GM18867 (cell line): ENCODE data around the gene RARA.

Experiments used
- ATAC-seq: cut with Tn5 transposase; IDR thresholded peaks from one replicate; pipeline ENCODE4 v1.9.1; 2021; ENCODE audit warnings: mild to moderate bottlenecking, moderate library complexity; ENCODE audit not compliant: unreplicated experiment

Gene RARA

GRCh38 chr17:40344421-40345160 lies 35.6 kb downstream of the RARA start:
- no peak for ATAC-seq

DNA sequence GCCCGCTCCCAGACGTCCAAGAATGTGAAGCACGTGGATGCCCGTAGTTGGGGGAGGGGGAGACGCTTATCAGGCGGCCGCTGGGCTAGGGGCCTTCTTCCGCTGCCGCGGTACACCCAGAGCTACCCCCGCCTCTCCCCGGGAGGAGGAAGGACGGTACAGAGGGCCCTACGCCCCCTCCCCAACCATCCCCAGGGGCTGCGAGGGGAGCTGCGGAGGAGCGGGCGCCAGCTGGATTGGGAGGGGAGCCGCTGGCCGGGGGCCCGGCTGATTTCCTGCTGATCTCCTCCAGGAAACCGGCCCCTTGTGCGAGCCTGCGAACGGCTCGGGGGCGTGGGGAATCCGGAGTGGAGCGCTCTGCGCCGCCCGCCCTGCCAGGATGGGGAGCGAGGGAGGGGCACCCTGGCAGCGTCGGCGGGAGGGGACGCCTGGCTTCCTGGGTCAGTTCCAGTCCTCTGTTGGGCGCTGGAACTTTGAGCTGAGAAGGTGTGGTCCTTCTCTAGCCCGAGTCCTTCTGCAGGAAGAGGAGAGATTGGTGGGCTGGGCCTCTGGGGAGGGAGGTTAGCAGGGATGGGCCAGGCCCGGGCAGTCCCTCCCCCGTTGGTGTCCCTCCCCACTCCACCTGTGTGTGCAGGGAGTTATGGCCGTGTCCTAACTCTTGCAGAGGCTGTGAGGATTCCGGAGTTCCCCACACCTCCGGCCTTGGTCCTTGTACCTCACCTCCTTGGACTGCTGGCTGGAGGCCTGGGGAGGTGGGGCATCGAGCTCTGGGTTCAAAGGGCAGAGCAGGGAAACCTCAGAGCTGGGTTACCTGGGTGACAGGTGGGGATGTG lies 36.4 kb downstream of the RARA start:
- ATAC-seq, result no peak

DNA sequence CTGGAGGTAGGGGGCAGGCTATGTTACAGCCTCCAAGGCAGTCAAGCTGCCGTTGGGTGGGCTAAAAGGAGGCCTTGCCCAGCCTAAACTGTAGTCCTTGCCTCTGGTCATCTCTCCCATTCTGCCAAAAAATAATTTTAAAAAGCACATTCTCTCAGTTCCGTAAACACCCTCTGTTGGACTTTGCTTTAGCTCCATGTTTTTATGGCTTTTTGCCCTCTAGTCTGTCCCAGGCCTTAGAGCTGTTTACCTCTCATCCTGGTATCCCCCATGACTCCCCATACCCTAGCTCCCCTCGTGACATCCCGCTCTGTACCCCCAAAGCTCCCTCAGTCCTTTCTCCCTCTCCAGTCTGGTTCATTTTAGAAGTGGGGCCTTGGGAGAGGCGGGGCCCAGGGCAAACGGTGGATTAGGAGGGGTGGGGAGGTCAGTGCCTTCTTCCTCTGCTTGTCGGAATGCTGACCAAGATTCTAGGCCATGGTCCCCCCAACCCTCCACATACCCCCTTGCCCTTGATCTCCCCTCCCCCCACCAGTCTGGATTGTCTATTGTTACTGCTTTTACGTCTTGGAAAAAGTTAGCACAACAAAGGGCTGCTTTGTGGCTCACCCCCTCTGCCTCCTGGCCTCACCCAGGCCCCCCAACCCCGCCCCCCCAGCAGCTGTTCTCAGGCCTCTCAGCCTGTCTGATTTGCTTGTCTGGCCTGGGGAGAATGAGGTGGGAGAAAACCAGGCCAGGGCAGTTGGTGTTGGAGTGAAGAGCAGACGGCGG lies 37.2 kb downstream of the RARA start:
- ATAC-seq, result no peak

- ATAC-seq, result no peak
Observed at GRCh38 chr17:40346765-40347158, 37.8 kb downstream of the RARA start.

DNA sequence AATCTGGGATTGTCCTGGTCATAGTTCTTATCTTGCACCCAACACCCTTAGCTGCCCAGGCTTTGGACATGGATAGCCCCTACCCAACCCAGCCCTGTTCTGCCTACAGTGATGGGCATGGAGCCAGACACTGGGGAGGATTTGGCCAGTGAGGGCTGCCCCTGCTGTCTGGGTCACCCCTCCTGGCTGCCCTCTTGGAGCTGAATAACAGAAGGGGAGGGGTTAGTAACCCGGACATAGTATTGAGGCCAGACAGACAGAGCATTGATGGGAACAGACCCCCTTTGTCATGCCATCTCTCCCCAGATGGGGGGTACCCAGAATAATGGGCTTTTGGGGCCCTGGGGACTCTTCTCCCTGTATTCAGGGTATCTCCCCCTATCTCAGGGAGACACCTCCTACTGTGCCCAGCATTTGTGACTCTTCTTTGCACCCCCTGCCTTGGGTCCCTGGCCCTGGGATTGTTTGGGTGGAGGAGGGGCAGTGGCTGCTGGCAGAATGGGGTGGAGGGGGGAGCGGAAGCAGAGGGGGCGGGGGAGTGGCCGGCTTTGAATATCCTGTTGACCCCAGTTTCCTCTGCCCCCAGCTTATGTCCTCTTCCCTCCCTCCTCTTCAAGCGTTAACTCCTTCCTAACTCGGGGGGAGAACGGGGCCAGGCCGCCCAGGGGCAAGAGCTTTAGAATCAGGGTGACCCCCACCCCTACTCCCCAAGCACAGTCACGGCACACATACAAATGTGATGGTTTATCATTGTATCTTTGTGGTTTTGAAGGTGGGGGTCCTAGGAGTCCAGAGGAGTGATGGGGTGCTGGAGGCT lies 38.5 kb downstream of the RARA start:
- ATAC-seq, result no peak

GRCh38 chr17:40348136-40348504 lies 39.1 kb downstream of the RARA start:
- ATAC-seq, result no peak

DNA sequence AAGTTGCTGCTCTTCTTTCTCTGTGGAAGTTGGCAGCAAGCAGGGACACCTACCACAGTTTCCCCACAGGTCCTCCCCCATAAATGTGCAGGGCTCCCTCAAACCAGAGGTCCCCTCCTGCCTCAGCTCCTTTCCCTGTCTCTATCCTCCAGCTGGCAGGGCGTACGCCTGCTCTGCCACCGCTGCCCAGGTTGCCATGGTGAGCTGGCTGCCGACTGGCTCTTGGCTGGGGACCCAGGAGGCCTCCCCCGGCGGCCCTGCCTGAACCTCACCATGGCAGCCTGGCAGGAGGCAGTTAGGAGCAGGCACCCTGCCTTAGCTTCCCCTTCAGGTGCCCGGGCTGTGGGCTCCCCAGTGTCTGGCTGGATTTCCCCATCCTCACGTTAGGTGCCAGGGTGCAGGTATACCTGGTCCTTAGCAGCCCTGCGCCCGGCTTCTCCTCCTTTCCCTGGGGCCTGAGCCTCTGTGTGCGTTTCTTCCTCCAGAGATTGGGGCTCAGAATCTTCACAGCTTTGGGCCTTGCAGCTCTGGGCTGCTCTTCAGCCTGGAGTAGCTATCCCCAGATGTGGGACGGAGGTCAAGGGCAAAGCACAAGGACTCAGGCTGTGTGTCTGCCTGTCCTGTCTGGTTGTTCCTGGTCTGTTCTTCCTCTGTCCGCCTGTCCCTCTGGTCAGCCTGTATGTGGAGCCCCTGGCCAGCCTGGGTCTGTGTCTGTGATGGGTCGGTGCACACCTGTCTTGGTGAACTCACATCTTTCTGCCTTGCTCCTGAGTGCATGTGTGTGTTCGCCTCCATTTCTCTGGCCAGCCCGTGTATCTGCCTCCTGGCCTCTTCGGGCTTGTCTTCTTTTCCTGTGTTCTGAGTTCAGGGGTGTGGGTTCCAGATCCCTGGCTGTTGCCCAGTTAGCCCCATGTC lies 39.8 kb downstream of the RARA start:
- no peak for ATAC-seq

GRCh38 chr17:40349477-40349894 lies 40.5 kb downstream of the RARA start:
- ATAC-seq, result no peak

DNA sequence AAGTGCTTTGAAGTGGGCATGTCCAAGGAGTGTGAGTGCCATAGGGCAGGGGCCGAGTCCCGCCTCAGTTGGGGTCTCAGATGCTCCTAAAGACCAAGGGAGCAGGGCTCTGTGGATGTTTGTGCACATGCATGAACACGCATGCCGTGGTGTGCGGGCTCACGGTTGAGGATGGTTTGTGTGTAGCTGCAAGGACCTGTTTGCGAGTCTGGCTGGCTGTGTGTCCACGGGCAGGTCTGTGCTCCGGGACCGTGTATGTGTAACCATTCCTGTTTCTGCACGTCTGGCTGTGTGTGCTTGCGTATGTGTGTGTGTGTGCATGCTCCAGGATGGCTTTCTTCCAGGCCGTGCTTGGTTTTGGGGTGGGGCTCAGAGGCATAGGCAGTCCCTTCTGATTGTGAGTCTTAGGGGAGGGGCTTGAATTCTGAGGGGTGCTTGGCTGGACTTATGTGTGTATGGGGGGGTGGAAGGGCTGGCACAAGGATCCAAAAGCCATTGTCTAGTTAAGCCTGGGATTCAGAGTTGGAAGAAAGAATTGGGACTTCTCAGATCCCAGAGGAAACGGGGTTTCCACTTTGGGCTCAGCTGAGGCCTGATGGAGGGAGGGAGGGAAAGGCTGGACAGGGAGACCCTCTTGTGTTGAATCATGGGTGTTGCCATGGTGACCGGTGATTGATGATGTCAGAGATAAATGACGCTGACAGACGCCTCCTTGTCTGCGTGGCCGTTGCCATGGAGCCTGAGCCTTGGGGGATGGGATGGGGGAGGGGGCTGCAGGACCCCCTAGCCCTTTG lies 41.1 kb downstream of the RARA start:
- ATAC-seq, result no peak

- ATAC-seq, result no peak
Observed at GRCh38 chr17:40350689-40351358, 41.8 kb downstream of the RARA start.

- ATAC-seq, result no peak
Observed at GRCh38 chr17:40351359-40352236, 42.6 kb downstream of the RARA start.

GRCh38 chr17:40352237-40352778 lies 43.3 kb downstream of the RARA start:
- ATAC-seq, result no peak

- no peak for ATAC-seq
Observed at GRCh38 chr17:40352779-40353394, 43.9 kb downstream of the RARA start.

GRCh38 chr17:40354221-40355122 lies 45.5 kb downstream of the RARA start:
- no peak for ATAC-seq

- no peak for ATAC-seq
Observed at GRCh38 chr17:40355123-40355803, 46.3 kb downstream of the RARA start.
